GM23338 (cell line): ENCODE results near the gene PTPRR. TPM values are rescaled to one million over a fixed set of nuclear protein-coding genes. Genes with fewer than 3 reads are reported as not detected.

ENCODE experiments used
- ATAC-seq: fragments of 200-7000 bp; cut with Tn5 transposase; 3 replicates; pipeline ENCODE4 v1.9.1; 2020
- DNase-seq: peaks from one replicate; pipeline ENCODE4 v3.0.0-alpha.2; 2015; ENCODE audit warnings: low spot score
- H2AFZ ChIP-seq: fragments of 200-600 bp; sonication (generic); 2 replicates; pipeline ENCODE4 v1.8.0; 2016; ENCODE audit warnings: antibody characterized with exemption, mild to moderate bottlenecking, moderate library complexity
- H3F3A ChIP-seq: fragments of 200-600 bp; sonication (generic); replicated peaks from 2 replicates; pipeline ENCODE4 v1.8.0; 2017; ENCODE audit warnings: antibody characterized with exemption, mixed run types, low read depth
- H3K27ac ChIP-seq: fragments of 200-600 bp; sonication (generic); 2 replicates; pipeline ENCODE4 v1.6.1; 2016; ENCODE audit warnings: low read depth
- H3K27me3 ChIP-seq: fragments of 200-600 bp; sonication (generic); 2 replicates; pipeline ENCODE4 v1.8.0; 2016; ENCODE audit warnings: mild to moderate bottlenecking, mixed run types, moderate library complexity; ENCODE audit not compliant: insufficient read depth
- H3K36me3 ChIP-seq: fragments of 200-600 bp; sonication (generic); 2 replicates; pipeline ENCODE4 v1.8.0; 2016; ENCODE audit warnings: mild to moderate bottlenecking; ENCODE audit not compliant: insufficient read depth
- H3K4me1 ChIP-seq: fragments of 200-600 bp; sonication (generic); 2 replicates; pipeline ENCODE4 v1.8.0; 2016; ENCODE audit warnings: mild to moderate bottlenecking, moderate library complexity; ENCODE audit not compliant: insufficient read depth
- H3K4me2 ChIP-seq: fragments of 200-600 bp; sonication (generic); 2 replicates; pipeline ENCODE4 v1.7.1; 2017; ENCODE audit warnings: mixed run types
- H3K4me3 ChIP-seq: fragments of 200-600 bp; sonication (generic); 2 replicates; pipeline ENCODE4 v1.6.1; 2016; ENCODE audit warnings: mixed run types
- H3K79me2 ChIP-seq: fragments of 200-600 bp; sonication (generic); replicated peaks from 2 replicates; pipeline ENCODE4 v1.8.0; 2017; ENCODE audit warnings: mild to moderate bottlenecking; ENCODE audit not compliant: insufficient read depth
- H3K9me2 ChIP-seq: fragments of 200-600 bp; sonication (generic); 2 replicates; pipeline ENCODE4 v1.8.0; 2017; ENCODE audit not compliant: insufficient read depth
- H4K20me1 ChIP-seq: fragments of 200-600 bp; sonication (generic); replicated peaks from 2 replicates; pipeline ENCODE4 v1.8.0; 2017; ENCODE audit warnings: mild to moderate bottlenecking; ENCODE audit not compliant: insufficient read depth
- H3K27ac Mint-ChIP-seq: 2 replicates; pipeline ENCODE4 v1.8.0; 2020; ENCODE audit warnings: inconsistent platforms, mild to moderate bottlenecking, moderate library complexity, mixed read lengths
- H3K27me3 Mint-ChIP-seq: 3 replicates; pipeline ENCODE4 v1.8.0; 2022; ENCODE audit warnings: low read depth, mild to moderate bottlenecking, moderate library complexity, mixed read lengths, inconsistent platforms; ENCODE audit not compliant: insufficient read depth, poor library complexity
- H3K36me3 Mint-ChIP-seq: 3 replicates; pipeline ENCODE4 v1.8.0; 2021; ENCODE audit warnings: low read depth, mild to moderate bottlenecking, inconsistent platforms, moderate library complexity, mixed read lengths
- H3K4me1 Mint-ChIP-seq: 3 replicates; pipeline ENCODE4 v1.8.0; 2020; ENCODE audit warnings: mild to moderate bottlenecking, inconsistent platforms, mixed read lengths
- H3K4me3 Mint-ChIP-seq: 3 replicates; pipeline ENCODE4 v1.8.0; 2021; ENCODE audit warnings: moderate library complexity, mild to moderate bottlenecking, inconsistent platforms, mixed read lengths
- H3K9me3 Mint-ChIP-seq: 3 replicates; pipeline ENCODE4 v1.8.0; 2020; ENCODE audit warnings: moderate library complexity, mild to moderate bottlenecking, inconsistent platforms, mixed read lengths
- EZH2 ChIP-seq: fragments of 200-600 bp; sonication (generic); IDR thresholded peaks from one replicate; pipeline ENCODE4 v1.8.0; 2017; ENCODE audit warnings: antibody characterized with exemption, mild to moderate bottlenecking, low read depth; ENCODE audit not compliant: unreplicated experiment
- NANOG ChIP-seq: IDR thresholded peaks from 2 replicates; pipeline ENCODE4 v1.6.1; 2016; ENCODE audit warnings: antibody characterized with exemption, borderline replicate concordance
- POLR2AphosphoS5 ChIP-seq: IDR thresholded peaks from 2 replicates; pipeline ENCODE4 v1.6.1; 2016; ENCODE audit warnings: antibody characterized with exemption, low read depth
- STAT1 ChIP-seq: IDR thresholded peaks from one replicate; pipeline ENCODE4 v1.6.1; 2016; ENCODE audit warnings: antibody characterized with exemption; ENCODE audit not compliant: unreplicated experiment
- ZNF331 ChIP-seq: fragments of 250-450 bp; sonication (Bioruptor Pico); IDR thresholded peaks from 2 replicates; pipeline ENCODE4 v1.5.0; 2020; ENCODE audit warnings: low read depth, mild to moderate bottlenecking, moderate library complexity
- ZNF462 ChIP-seq: fragments of 250-450 bp; sonication (Bioruptor Pico); IDR thresholded peaks from 2 replicates; pipeline ENCODE4 v1.5.0; 2020; ENCODE audit warnings: mild to moderate bottlenecking, moderate library complexity
- polyA plus RNA-seq: library from polyadenylated mRNA; unstranded; fragments of >200 nt; fragmentation: Nextera tagmentation; extraction: Ambion mirVana; gene quantifications from 2 replicates; pipeline ENCODE4 v1.2.1, GENCODE V29; 2016
- total RNA-seq: library from RNA; depleted of rRNA; stranded (reverse); fragments of >200 nt; shearing (Covaris generic); gene quantifications from 2 replicates; pipeline ENCODE4 v1.2.3, GENCODE V29; 2014

The PTPRR gene
- total and polyA plus RNA-seq, 2 experiments from 2014 or later, result 0.26 to 0.76 TPM

GRCh38 chr12:70854138-70854537 lies 66.4 kb downstream of the PTPRR start:
- ATAC-seq, result no peak
- no peak overlapping the region for H3K27ac Mint-ChIP-seq
- H3K27ac ChIP-seq, result no peak overlapping the region

More at GRCh38 chr12:70854138-70854537, 66.4 kb downstream of the PTPRR start:
- no peak overlapping the region for H2AFZ ChIP-seq
- H3K9me2 ChIP-seq, result peaks cover 5% of the 10 kb centered on the region; the same call in 1 of the 2 replicates
- no peaks in the 10 kb centered on the region for H3K36me3 Mint-ChIP-seq
- no peak overlapping the region for H3K4me2 ChIP-seq
- H3K4me1 Mint-ChIP-seq, result peaks cover 9% of the 10 kb centered on the region
- no peaks in the 10 kb centered on the region for H3K79me2 ChIP-seq
- H3K9me3 Mint-ChIP-seq, result no peaks in the 10 kb centered on the region
- no peaks in the 10 kb centered on the region for H4K20me1 ChIP-seq
- H3K27me3 ChIP-seq, result peaks cover 16% of the 10 kb centered on the region
- H3K4me3 Mint-ChIP-seq, result no peak overlapping the region
- no peak for TF ChIP-seq ZNF331 (CRISPR knock-in tag)
- TF ChIP-seq ZNF462, result no peak
- no peak for TF ChIP-seq NANOG
- no peak for TF ChIP-seq POLR2AphosphoS5
- TF ChIP-seq STAT1, result no peak
- no peak for TF ChIP-seq EZH2
- no peak overlapping the region for H3K4me3 ChIP-seq
- peaks cover 5% of the 10 kb centered on the region for H3K27me3 Mint-ChIP-seq
- no peak for DNase-seq
- H3K36me3 ChIP-seq, result no peaks in the 10 kb centered on the region; the same call in 1 of the 2 replicates
- H3F3A ChIP-seq, result no peaks in the 10 kb centered on the region
- H3K4me1 ChIP-seq, result peaks cover 28% of the 10 kb centered on the region
